ENCODE results near the gene HEPACAM2. TPM values are rescaled to one million over a fixed set of nuclear protein-coding genes. Genes with fewer than 3 reads are reported as not detected.

The HEPACAM2 gene
- total RNA-seq, 1 donor from 2014 or later: not detected

DNA sequence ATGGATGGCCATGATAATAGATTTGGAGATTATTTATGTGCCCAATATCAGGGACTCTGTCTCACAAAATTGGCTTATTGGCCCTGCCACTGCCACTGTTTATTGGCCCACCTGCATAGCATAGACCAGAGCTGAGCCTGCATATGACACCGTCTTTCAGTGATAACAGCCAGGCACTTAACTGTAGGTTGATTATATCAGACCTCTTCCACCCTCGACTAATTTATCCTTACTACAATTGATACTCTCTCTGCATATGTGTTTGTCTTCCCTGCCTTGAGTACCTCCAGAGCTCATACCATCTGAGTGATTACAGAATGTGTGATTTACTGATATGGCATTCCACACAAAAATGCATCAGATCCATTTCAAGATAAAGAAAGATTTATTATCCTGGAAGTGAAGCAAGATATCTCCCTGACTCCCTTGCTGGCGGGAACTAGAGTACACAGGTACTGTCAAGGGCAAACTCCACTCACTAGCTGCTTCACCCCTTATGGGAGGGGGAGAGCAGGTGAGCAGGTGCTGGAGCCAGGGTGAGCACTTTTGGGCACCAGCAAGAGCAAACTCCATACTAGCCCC, 65.0 kb downstream of the HEPACAM2 start:
- H3K36me3 ChIP-seq: no peaks in the 10 kb centered on the region
- peaks cover 7% of the 10 kb centered on the region for H3K9me3 ChIP-seq (replicated peaks)
- no peaks in the 10 kb centered on the region for H3K4me1 ChIP-seq
- TF ChIP-seq, protein P1, sequence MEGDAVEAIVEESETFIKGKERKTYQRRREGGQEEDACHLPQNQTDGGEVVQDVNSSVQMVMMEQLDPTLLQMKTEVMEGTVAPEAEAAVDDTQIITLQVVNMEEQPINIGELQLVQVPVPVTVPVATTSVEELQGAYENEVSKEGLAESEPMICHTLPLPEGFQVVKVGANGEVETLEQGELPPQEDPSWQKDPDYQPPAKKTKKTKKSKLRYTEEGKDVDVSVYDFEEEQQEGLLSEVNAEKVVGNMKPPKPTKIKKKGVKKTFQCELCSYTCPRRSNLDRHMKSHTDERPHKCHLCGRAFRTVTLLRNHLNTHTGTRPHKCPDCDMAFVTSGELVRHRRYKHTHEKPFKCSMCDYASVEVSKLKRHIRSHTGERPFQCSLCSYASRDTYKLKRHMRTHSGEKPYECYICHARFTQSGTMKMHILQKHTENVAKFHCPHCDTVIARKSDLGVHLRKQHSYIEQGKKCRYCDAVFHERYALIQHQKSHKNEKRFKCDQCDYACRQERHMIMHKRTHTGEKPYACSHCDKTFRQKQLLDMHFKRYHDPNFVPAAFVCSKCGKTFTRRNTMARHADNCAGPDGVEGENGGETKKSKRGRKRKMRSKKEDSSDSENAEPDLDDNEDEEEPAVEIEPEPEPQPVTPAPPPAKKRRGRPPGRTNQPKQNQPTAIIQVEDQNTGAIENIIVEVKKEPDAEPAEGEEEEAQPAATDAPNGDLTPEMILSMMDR (IDR thresholded peaks at IDR 0.05; ENCODE audit: borderline replicate concordance): no peak
- H3K27me3 ChIP-seq (ENCODE audit: low read depth): no peaks in the 10 kb centered on the region
- H3K4me3 ChIP-seq: no peak overlapping the region
- no peak overlapping the region for H3K27ac ChIP-seq (replicated peaks)
- intact Hi-C loops (cut with micrococcal nuclease): no loop called here
- no peak for DNase-seq

DNA sequence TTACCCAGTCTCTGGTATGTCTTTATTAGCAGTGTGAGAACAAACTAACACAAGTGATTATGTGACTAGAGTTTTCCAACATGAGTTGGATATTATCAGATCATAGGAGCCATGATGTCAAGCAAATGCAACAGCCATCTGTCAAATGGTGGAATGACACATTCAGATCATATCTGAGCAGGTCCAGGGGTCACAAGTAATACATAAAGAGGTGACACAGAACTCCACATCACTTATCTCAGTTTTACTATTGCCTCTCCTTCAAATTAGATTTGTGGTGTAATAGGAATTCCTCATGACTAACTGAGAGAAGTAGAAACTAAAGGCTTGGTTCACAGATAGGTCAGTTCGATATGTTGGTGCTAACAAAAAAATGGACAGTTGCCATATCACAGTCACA, 65.9 kb downstream of the HEPACAM2 start:
- no peak for DNase-seq
- H3K4me3 ChIP-seq: no peak overlapping the region
- intact Hi-C loops (cut with micrococcal nuclease): no loop called here
- H3K4me1 ChIP-seq: no peaks in the 10 kb centered on the region
- TF ChIP-seq, protein P1 (IDR thresholded peaks at IDR 0.05; ENCODE audit: borderline replicate concordance): no peak
- H3K9me3 ChIP-seq (replicated peaks): peaks cover 7% of the 10 kb centered on the region
- H3K27ac ChIP-seq (replicated peaks): no peak overlapping the region
- H3K27me3 ChIP-seq (ENCODE audit: low read depth): no peaks in the 10 kb centered on the region
- no peaks in the 10 kb centered on the region for H3K36me3 ChIP-seq

DNA sequence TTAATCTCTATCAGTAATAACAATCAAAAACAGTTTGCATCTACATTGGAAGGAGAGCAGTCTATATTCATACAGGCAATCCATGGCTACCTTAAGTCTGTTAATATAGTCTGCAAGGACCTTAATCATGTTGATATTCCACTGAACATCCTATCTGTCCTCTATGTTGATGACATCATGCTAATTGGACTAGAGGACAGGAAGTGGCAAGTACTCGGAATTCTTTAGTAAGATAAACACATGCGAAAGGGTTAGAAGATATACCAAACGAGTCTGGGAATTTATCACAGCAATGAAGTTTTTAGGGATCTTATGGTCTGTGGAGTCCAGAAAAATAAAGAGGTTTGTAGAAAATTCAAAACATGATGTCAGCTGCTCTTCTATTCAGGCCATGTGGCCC, 66.8 kb downstream of the HEPACAM2 start:
- no peaks in the 10 kb centered on the region for H3K27me3 ChIP-seq (ENCODE audit: low read depth)
- H3K27ac ChIP-seq (replicated peaks): no peak overlapping the region
- H3K9me3 ChIP-seq (replicated peaks): peaks cover 7% of the 10 kb centered on the region
- intact Hi-C loops (cut with micrococcal nuclease): no loop called here
- no peak overlapping the region for H3K4me3 ChIP-seq
- DNase-seq: no peak
- TF ChIP-seq, protein P1 (IDR thresholded peaks at IDR 0.05; ENCODE audit: borderline replicate concordance): no peak
- no peaks in the 10 kb centered on the region for H3K36me3 ChIP-seq
- H3K4me1 ChIP-seq: no peaks in the 10 kb centered on the region

DNA sequence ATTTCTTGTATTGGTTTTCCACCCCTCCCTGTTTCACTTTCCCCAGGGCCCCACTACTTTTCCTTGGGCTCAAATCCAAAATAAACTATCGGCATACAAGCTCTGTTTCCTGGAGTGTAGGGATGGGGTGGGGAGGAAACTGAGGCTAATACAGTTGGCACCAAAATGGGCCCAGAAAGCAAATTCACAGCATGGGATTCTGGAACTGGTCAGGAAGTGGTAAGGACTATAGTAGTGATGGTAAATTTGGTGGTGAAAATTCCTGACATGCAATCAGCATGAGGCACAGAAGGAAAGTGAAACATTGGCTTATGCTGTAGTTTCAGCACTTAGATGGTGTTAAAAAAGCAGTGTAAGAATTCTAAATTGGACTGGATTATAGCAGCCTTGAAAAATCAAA, 69.4 kb downstream of the HEPACAM2 start:
- Histone ChIP-seq H3K9me3 (replicated peaks) (peaks cover 7% of the 10 kb centered on the region), H3K4me1 (no peaks in the 10 kb centered on the region), H3K4me3 (no peak overlapping the region), H3K27me3 (ENCODE audit: low read depth) (no peaks in the 10 kb centered on the region), H3K27ac (replicated peaks) (no peak overlapping the region), H3K36me3 (no peaks in the 10 kb centered on the region)
- TF ChIP-seq, protein P1 (IDR thresholded peaks at IDR 0.05; ENCODE audit: borderline replicate concordance): no peak
- no peak for DNase-seq
- intact Hi-C loops (cut with micrococcal nuclease): no loop called here

DNA sequence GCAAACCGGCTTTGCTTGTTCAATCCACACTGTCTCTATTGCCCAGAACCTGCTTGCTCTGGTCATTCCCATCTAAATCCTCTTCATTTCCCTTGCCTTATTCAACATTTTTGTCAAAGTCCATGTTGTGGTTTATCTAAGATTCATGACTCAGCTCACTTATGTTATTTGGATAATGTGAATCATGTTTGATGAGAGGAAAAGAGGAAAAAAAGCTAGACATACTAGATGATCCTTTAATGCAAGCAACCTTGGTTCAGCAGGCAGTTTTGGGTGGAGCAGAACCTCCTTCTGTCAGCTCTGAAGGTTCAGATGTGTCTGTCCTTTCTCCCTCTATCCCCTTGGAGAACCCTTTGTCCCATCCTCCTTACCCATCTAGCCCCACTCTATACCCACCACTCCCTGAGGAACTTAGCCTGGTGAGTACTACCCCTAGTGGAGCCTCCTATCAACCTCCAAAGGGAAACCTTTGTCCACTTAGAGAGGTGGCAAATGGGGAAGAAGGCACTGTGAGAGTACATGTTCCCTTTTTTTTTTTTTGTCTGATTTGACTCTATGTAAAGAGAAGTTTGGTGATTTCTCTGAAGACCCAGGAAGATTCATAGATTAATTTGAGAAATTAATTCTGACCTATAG, 76.0 kb downstream of the HEPACAM2 start:
- H3K27ac ChIP-seq (replicated peaks): no peak overlapping the region
- TF ChIP-seq, protein P1 (IDR thresholded peaks at IDR 0.05; ENCODE audit: borderline replicate concordance): no peak
- DNase-seq: no peak
- intact Hi-C loops (cut with micrococcal nuclease): no loop called here
- H3K4me1 ChIP-seq: peaks cover 23% of the 10 kb centered on the region
- H3K4me3 ChIP-seq: no peak overlapping the region
- H3K36me3 ChIP-seq: peaks cover 2% of the 10 kb centered on the region
- no peaks in the 10 kb centered on the region for H3K9me3 ChIP-seq (replicated peaks)
- no peaks in the 10 kb centered on the region for H3K27me3 ChIP-seq (ENCODE audit: low read depth)

All from left ventricle myocardium inferior (tissue), 1 donor.